NOMO-1 treated with DMSO at 0.1 percent for 48 hours (cell line): ENCODE data around the gene DNAJB12.
"Not testable (repeated sequence)": the region's sequence is repeated elsewhere in the genome, so short reads cannot be mapped to it uniquely, and the experiment has no call there.

ENCODE experiments used
- DNase-seq: peaks from one replicate; lab custom pipeline; 2025; ENCODE audit not compliant: unreplicated experiment; lab: John Stamatoyannopoulos, UW

Gene DNAJB12

DNA sequence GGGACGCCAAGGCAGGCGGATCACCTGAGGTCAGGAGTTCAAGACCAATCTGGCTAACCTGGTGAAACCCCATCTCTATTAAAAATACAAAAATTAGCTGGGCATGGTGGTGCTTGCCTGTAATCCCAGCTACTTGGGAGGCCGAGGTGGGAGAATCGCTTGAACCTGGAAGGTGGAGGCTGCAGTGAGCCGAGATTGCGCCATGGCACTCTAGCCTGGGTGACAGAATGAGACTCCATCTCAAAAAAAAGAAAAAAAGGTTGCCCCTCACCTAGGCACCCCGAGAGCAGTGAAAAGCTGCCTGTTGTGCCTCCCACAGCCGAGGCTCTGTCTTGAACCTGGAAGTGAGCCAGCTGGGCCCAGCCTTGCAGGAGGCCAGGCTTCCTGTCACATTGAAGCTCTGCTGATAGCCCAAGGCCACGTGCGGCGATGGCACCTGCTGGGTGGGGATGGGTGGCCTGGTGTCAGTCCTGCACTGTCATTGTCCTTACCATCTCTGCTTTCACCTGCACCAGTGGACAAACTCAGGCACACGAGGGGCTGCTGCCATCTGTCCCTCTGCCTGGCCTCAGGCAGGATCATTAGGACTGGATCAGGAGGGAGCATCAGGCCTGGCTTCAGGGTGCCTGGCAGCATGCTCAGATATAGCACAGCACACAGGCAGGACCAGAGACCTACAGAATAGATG lies 37.8 kb downstream of the DNAJB12 start:
- no peak for DNase-seq

DNA sequence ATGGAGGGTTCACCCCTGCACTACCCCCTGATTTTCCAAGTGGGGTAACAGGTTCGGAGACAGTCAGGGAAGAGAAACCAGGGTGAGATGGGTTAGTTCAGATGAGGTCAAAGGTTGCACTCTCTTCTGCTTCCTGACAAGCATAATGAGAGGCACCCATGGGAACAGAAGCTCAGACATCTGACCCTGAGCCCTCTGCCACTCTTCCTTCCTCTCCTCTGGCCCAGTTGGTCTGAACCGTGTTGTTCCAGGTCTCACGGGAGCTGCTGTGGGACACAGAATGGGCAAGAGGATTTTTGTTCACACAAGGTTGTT lies 38.4 kb downstream of the DNAJB12 start:
- DNase-seq: no peak

- DNase-seq: no peak
These were observed 38.9 kb downstream of the DNAJB12 start for GRCh38 chr10:72315611-72316385.

DNA sequence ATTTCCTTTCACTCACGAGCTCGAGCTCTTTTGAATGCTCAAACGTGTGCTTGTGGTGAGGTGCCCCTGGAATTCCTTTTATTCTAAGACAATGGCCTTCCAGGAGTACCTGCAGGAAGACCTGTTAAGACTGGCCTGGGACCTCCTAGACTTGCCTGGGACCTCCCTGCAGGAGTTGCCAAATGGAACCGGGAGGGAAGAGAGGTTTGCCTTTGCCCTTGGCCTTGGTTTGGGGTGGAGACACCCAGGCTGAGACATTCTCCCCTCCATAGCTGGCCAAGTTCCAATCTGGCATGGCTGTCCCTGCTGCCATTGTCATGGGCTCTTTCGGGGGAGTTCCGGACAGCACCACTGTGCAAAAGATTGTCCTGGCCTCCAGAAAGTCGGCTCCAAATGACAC lies 39.7 kb downstream of the DNAJB12 start:
- no peak for DNase-seq

- no peak for DNase-seq
These were observed 40.5 kb downstream of the DNAJB12 start for GRCh38 chr10:72314263-72314662.

DNA sequence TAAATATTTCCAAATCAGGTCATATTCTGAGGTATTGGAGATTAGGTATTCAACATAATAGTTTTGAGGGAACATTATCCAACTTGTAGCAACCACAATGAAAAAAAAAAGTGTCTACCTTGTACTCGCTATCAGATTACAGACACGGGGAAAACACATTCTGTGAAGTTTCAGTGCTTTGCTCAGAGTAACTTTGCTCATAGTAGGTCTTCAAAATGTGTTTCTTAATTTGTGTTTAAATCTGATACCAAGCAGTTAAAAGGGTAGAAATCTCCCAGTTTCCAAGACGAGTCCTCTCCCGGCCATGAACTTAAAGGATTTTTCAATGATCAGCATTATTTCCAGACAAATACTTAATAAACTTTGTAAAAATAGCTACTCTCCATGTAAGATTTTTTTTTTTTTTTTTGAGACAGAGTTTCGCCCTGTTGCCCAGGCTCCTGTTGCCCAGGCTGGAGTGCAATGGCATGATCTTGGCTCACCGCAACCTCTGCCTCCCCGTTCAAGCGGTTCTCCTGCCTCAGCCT lies 41.8 kb downstream of the DNAJB12 start:
- DNase-seq: no peak

GRCh38 chr10:72311667-72312066 lies 43.1 kb downstream of the DNAJB12 start:
- no peak for DNase-seq

GRCh38 chr10:72310636-72311035 lies 44.1 kb downstream of the DNAJB12 start:
- DNase-seq: no peak

DNA sequence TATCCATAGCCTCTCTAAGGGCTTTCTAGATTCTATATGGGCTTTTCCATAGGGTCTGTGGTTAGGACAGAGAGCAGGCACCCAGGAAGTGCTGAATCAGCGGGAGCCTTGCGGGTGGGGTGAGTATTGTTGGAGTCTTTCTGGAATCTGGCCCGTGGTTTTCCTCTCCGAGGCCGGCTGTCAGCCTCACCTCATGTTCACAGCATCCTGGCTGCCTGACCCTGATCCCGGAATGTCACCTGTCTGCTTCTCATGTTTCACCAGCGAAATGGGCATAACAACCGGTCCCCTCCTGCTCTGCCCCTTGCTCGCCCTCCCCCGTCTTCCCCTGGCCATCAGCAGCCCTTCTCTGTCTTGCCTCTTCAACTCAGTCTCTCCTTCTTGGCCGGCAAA lies 44.5 kb downstream of the DNAJB12 start:
- no peak for DNase-seq

DNA sequence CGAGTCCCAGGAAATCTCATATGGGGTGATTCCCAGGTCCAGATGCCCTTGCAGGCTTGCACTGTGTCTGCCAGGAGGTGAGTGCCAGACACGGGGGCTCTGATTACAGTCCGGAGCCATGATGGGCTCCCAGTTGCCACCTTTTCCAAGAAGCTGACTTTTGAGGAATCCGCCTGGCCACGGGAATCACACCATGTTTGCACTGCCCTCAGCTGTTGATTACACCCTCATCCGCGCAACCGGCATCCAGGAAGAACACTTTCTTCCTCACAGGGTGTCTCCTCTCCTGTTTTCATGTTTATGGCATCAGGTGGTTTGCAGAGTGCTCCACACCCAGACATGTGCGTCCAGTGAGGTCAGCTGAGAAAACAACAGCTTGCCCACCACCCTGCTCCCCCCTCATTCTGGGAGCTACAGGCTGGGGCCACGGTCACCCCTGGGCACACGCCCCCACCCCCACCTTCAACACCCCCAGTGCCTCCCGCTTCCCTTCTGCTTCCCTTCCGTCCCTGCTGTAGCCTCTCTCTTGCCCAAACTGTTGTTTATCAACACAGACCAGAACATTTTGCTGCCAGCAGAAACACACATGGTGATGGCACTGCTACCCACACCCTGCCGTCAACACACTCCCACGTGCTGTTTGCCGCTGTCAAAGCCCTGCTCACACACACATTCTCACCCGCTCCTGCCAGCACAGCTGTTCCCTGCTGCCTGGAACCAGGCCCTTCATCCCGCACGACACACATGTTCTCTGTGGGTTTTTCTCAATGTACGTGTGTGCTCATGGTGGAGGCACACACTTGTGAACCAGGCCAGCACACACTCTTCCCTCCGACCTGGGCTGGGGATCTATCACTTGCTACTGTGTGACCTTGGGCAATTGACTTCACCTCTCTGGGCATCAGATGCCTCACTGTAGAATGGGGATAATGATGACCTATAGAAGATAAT lies 45.2 kb downstream of the DNAJB12 start:
- DNase-seq: no peak

- peak; percentile 37 for DNase-seq
These were observed 46.3 kb downstream of the DNAJB12 start for GRCh38 chr10:72308320-72308987.

- not testable (repeated sequence) for DNase-seq
These were observed 47.0 kb downstream of the DNAJB12 start for GRCh38 chr10:72307711-72308110.

DNA sequence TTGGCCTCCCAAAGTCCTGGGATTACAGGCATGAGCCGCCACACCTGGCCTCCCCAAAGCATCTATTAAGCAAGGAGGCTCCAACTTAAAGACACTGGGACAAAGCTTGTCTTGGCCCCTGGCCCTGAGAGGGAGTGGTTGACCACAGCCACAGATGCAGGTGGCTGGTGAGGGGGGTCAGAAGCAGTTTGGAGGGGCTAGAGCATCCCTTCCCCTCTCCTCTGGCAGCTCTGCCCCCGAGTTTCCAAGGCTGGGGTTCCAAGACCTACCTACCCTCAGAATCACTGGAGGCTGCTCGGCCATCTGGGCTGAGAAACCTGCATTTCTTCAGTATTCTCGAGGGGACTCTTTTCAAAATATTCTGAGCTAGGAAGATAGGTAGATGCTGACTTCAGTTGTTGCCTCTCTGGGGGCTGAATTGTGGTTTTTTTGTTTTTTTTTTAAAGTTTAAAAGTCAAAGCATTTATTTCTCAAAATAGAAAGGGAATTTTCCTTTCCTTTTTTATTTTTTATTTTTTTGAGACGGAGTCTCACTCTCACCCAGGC lies 48.4 kb downstream of the DNAJB12 start:
- no peak for DNase-seq

GRCh38 chr10:72303424-72304128 lies 51.1 kb downstream of the DNAJB12 start:
- DNase-seq: no peak

DNA sequence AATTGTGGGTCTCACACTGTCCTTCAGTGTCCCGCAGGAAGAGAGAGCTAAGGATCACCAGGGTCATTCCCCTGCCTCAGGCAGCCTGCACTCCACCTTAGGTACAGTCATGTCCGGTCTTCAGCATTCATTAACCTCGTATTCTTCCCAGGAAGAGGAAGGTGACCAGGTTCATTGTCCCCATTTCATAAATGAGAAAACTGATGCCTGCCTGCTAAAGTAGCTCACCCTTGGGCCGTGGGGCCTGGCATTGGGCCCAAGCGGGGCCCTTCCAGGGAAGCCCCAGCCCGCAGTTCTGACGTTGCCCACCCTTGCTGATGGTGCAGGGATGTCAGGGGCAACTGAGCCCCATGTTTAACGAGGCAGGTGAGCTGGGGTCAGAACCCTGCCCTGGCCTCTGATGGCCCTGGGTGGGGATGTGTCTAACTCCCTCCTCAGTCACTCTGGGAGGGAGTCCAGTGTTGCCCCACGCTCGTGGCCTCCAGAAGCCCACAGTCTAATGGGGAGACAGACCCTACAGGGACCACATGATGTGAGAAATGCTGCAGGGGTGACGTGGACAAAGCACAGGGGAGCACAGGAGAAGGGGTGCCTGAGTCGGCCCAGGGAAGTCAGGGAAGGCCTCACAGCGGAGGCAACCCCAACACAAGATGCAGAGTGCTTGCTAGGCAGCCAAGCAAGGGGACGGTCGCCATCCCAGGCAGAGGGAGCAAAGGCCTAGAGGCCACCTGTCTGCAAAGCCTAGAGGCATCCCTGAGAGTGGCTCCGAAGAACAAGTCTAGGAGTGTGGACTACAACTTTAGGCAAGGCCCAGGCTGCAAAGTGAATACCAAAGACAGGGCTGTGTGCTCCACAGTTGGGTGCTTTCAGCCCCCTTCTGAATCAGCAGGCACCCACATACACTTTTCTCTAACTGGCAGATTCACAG lies 55.9 kb downstream of the DNAJB12 start:
- no peak for DNase-seq

- DNase-seq: peak; percentile 96
These were observed 56.7 kb downstream of the DNAJB12 start for GRCh38 chr10:72297805-72298591.

DNA sequence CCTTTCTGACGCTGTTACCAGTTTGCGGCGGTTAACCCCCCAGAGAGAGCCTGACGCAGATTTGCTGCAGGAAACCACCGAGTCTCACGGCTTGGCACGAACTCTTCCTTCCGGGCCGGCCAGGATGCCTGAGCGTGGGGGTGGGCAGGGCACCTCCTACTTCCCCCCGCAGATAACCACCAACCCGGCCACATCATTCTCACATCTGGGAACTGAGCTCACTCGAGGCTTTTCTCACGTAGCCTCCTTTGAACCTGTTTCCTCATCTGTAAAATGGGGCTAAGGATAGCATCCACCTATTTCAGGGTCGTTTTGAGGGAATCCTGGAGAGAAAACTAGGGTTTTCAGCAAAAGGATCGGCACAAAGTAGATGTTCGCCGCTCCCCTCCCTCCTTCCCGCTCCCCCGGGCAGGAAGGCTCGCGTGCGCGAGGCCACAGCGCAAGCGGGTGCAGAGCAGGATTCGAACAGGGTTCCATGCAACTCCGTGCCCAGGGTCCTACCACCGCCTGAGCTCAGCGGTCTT lies 57.4 kb downstream of the DNAJB12 start:
- peak; percentile 96 for DNase-seq

- DNase-seq: not testable (repeated sequence)
These were observed 57.9 kb downstream of the DNAJB12 start for GRCh38 chr10:72296829-72297280.
